ENCODE measurements around the gene RBMS3. TPM values are rescaled to one million over a fixed set of nuclear protein-coding genes. Genes with fewer than 3 reads are reported as not detected.

RBMS3 gene
- total RNA-seq, 1 experiment from 2014 or later, result 0.42 TPM

GRCh38 chr3:29772436-29772835, 491.6 kb downstream of the RBMS3 start:
- no peaks in the 10 kb centered on the region for H3K27me3 ChIP-seq (ENCODE audit: insufficient read depth, low read length)
- ATAC-seq, result no peak
- H3K4me2 ChIP-seq (ENCODE audit: low read length), result no peak overlapping the region
- no peaks in the 10 kb centered on the region for H3K36me3 ChIP-seq (ENCODE audit: control insufficient read depth in 1 of 2, insufficient read depth in 2 of 2, low read length in 2 of 2)
- ChIA-PET POLR2A (no interaction called here), RAD21 (ENCODE audit: low non-redundant PET in 1 of 2, low total read pairs in 2 of 2, uncharacterized antibody in 2 of 2, unreplicated experiment in 2 of 2) (no interaction called here), CTCF (no interaction called here)
- H3K9me3 ChIP-seq (ENCODE audit: control insufficient read depth in 1 of 2, insufficient read depth in 1 of 2, low read depth in 1 of 2, low read length in 2 of 2), result no peaks in the 10 kb centered on the region
- no peaks in the 10 kb centered on the region for H3K9me2 ChIP-seq (ENCODE audit: insufficient read depth)
- no peaks in the 10 kb centered on the region for H4K20me1 ChIP-seq (ENCODE audit: insufficient read depth)
- no peaks in the 10 kb centered on the region for H3K79me2 ChIP-seq (ENCODE audit: insufficient read depth, low read length)
- H2AFZ ChIP-seq (ENCODE audit: low read depth, low read length, poor library complexity, severe bottlenecking), result no peak overlapping the region
- no peak overlapping the region for H3K27ac ChIP-seq (ENCODE audit: low read depth, low read length)
- H3K4me1 ChIP-seq (ENCODE audit: control insufficient read depth in 1 of 2, insufficient read depth in 2 of 2, low read length in 2 of 2), result no peaks in the 10 kb centered on the region
- no peak for DNase-seq (ENCODE audit: low read depth, low spot score)
- TF ChIP-seq ZBTB33 (IDR thresholded peaks at IDR 0.05; ENCODE audit: extremely low read depth, insufficient replicate concordance, low read length) (no peak), JUND (IDR thresholded peaks at IDR 0.05) (no peak), TCF7L2 (IDR thresholded peaks at IDR 0.05; ENCODE audit: borderline replicate concordance, extremely low read depth, insufficient read depth, insufficient read length) (no peak), ZNF274 (IDR thresholded peaks at IDR 0.05; ENCODE audit: low read depth, low read length) (no peak)
- no peak overlapping the region for H3K4me3 ChIP-seq (replicated peaks in 1 of 2; ENCODE audit: low read depth in 1 of 2, low read length in 2 of 2)
- BruUV-seq (replicated peaks), result no TSS peak
- intact Hi-C loops (cut with micrococcal nuclease), result no loop called here
- no peak overlapping the region for H3K9ac ChIP-seq (ENCODE audit: low read length)

- ATAC-seq, result no peak
- intact Hi-C loops (cut with micrococcal nuclease), result no loop called here
These were observed 492.6 kb downstream of the RBMS3 start for GRCh38 chr3:29773481-29773880.

More at GRCh38 chr3:29773481-29773880, 492.6 kb downstream of the RBMS3 start:
- CTCF ChIA-PET, result no interaction called here
- no peak overlapping the region for H3K27ac ChIP-seq (ENCODE audit: low read depth, low read length)
- RAD21 ChIA-PET (ENCODE audit: low non-redundant PET in 1 of 2, low total read pairs in 2 of 2, uncharacterized antibody in 2 of 2, unreplicated experiment in 2 of 2), result no interaction called here
- no TSS peak for BruUV-seq (replicated peaks)
- H3K79me2 ChIP-seq (ENCODE audit: insufficient read depth, low read length), result no peaks in the 10 kb centered on the region
- no peaks in the 10 kb centered on the region for H3K9me2 ChIP-seq (ENCODE audit: insufficient read depth)
- H3K9ac ChIP-seq (ENCODE audit: low read length), result no peak overlapping the region
- TF ChIP-seq TCF7L2 (IDR thresholded peaks at IDR 0.05; ENCODE audit: borderline replicate concordance, extremely low read depth, insufficient read depth, insufficient read length) (no peak), ELF1 (IDR thresholded peaks at IDR 0.05; ENCODE audit: borderline replicate concordance, low read depth) (no peak), MAX (IDR thresholded peaks at IDR 0.05) (no peak), EGR1 (IDR thresholded peaks at IDR 0.05; ENCODE audit: low read depth) (no peak)
- DNase-seq (ENCODE audit: low read depth, low spot score), result no peak
- H3K27me3 ChIP-seq (ENCODE audit: insufficient read depth, low read length), result no peaks in the 10 kb centered on the region
- no peak overlapping the region for H3K4me3 ChIP-seq (replicated peaks in 1 of 2; ENCODE audit: low read depth in 1 of 2, low read length in 2 of 2)
- H3K4me2 ChIP-seq (ENCODE audit: low read length), result no peak overlapping the region
- no peaks in the 10 kb centered on the region for H3K4me1 ChIP-seq (ENCODE audit: control insufficient read depth in 1 of 2, insufficient read depth in 2 of 2, low read length in 2 of 2)
- H4K20me1 ChIP-seq (ENCODE audit: insufficient read depth), result no peaks in the 10 kb centered on the region
- H3K9me3 ChIP-seq (ENCODE audit: control insufficient read depth in 1 of 2, insufficient read depth in 1 of 2, low read depth in 1 of 2, low read length in 2 of 2), result no peaks in the 10 kb centered on the region
- POLR2A ChIA-PET, result no interaction called here
- H2AFZ ChIP-seq (ENCODE audit: low read depth, low read length, poor library complexity, severe bottlenecking), result no peak overlapping the region
- no peaks in the 10 kb centered on the region for H3K36me3 ChIP-seq (ENCODE audit: control insufficient read depth in 1 of 2, insufficient read depth in 2 of 2, low read length in 2 of 2)

Data from HCT116 (cell line).